GM21619 (cell line): ENCODE measurements around the gene COP1.

Source experiments
- ATAC-seq: cut with Tn5 transposase; IDR thresholded peaks from one replicate; pipeline ENCODE4 v1.9.1; 2021; ENCODE audit not compliant: unreplicated experiment

COP1 gene

GRCh38 chr1:175976865-175977642 is 230.0 kb downstream of the COP1 start:
- no peak for ATAC-seq

GRCh38 chr1:175969231-175969630 is 237.9 kb downstream of the COP1 start:
- ATAC-seq, result no peak

DNA sequence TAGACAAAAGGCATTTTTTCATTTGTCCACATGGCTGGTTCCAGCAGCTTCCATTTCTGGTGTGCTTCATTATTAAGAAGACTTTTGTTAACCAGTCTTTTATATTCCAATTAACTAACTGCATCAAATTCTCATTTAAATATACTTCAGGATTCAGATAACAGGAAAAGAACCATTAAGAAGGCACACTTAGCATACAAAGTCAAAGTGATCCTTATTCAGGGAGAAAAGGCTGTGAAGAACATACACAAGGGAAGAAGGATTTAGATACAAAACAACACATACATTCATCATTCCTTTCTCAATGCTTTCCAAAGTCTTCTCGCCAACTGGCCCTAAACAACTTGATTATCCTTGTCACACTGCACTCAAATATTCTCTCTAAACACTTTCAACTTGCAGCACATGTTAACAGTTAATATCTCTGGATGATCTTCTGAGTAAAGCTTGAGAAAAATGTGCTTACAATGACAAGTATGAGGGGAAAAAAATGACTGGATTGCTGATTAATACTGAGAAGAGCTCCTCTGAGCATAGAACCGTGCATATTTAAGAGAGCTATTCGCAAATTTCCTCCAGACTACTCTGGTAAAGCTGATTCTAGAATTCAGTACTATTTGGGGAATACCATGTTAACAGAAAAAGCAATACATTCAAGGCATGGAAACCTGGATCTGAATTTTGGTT is 238.5 kb downstream of the COP1 start:
- no peak for ATAC-seq

DNA sequence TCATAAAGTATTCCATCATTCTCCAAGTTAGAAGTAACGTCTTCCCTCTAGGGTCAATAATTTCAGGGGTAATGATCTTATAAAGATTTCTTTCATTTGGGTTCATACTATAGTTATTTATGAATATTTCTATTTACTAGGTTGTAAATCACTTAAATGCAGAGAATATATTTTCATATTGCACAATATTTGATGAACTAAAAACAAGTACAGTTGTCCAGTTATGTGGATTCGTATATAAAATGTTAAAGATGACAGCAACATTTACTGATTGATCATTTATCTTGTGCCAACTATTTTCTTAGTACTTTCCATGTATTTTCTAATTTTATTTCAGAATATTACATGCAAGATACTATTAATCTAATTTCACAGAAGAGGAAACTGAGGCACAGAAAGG is 243.3 kb downstream of the COP1 start:
- ATAC-seq, result no peak

DNA sequence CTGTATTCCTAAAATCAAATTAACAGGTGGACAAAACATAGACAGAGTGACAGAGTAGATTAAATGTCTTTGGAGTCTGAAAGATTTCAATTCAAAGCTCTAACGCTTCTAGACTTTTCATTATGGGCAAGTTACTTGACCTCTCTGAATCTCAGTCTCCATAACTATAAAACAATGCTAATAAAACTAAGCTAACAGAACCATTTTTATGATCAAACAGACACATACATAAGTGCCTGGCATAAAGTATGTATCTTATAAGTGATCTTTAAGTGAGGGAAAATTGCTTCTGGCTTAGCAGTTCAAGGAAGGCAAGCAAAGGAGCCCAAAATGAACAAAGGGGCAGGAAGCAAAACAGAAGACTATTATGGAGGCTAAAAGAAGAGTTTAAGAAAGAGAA is 246.9 kb downstream of the COP1 start:
- no peak for ATAC-seq

GRCh38 chr1:175951627-175952026 is 255.5 kb downstream of the COP1 start:
- no peak for ATAC-seq

GRCh38 chr1:175947771-175948170 is 259.3 kb downstream of the COP1 start:
- no peak for ATAC-seq

GRCh38 chr1:175944591-175944990 is 262.5 kb downstream of the COP1 start:
- no peak for ATAC-seq

GRCh38 chr1:175941164-175941563 is 265.9 kb downstream of the COP1 start:
- ATAC-seq, result no peak

DNA sequence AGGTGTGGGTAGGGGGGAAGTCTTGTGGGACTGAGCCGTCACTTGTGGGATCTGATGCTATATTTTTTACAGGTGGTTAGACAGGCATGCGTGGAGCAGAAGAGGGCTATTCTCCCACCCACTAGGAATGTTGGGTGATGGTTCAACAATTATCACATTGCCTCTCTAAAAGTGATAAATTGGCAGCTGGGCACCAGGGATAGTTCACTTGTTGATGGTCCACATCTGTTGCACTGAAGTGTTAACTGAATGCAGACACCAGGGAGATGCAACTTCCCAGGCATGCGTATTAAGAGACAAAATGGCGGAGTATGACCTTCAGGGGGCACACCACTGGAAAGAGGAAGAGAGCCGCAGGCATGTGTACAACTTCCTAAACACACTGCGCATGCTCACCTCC is 270.4 kb downstream of the COP1 start:
- no peak for ATAC-seq

DNA sequence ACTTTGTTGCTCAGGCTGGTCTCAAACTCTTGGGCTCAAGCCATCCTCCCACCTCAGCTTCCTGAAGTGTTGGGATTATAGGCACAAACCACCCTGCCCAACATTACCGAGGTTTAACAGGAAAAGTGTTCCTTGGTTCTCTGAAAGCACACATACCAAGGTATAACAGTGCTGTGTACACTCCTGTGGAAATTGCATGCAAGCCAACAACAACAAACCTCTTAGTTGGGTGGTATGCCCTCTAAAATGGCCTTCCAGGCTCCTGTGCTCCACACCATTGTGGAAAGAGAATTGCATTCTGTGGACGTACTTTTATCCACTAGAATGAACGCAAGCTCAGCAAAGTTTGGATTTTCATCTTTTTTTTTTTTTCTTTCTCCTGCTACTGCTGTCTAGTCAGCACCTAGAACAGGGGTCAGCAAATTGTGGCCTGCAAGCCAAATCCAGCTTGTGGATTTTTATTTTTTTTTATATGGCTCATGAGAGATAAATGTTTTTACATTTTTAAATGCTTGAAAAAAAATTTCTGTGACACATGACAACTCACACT is 271.4 kb downstream of the COP1 start:
- ATAC-seq, result no peak

DNA sequence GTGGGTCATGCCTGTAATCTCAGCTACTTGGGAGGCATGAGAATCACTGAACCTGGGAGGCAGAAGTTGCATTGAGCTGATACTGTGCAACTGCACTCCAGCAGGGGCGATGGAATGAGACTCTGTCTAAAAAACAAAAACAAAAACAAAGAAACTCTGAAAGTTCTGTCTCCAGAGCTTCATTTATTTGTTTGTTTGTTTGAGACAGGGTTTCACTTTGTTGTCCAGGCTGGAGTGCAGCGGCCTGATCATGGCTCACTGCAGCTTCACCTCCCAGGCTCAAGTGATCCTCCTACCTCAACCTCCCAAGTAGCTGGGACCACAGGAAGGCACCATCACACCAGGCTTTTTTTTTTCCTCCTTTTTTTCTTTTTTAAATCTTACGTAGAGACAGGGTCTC is 271.9 kb downstream of the COP1 start:
- ATAC-seq, result no peak

DNA sequence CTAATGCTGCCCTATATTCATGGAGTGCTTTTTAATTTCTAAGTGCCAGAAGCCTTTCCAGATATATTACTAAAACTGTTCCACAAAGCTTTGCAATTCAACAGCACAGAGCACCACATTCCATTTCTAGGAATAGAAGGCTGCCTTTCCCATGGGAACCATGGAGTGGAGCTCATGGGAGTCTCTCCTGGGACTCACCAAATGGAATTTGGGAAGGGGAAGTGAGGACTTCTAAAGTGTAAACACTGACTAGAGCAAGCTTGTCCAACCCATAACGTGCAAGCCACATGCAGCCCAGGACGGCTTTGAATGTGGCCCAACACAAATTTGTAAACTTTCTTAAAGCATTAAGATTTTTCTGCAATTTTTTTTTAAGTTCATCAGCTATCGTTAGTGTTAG is 273.3 kb downstream of the COP1 start:
- ATAC-seq, result no peak

GRCh38 chr1:175927944-175928343 is 279.1 kb downstream of the COP1 start:
- ATAC-seq, result no peak

- ATAC-seq, result no peak
Observed at GRCh38 chr1:175922254-175922881, 284.7 kb downstream of the COP1 start.

- no peak for ATAC-seq
Observed at GRCh38 chr1:175920381-175920780, 286.7 kb downstream of the COP1 start.

DNA sequence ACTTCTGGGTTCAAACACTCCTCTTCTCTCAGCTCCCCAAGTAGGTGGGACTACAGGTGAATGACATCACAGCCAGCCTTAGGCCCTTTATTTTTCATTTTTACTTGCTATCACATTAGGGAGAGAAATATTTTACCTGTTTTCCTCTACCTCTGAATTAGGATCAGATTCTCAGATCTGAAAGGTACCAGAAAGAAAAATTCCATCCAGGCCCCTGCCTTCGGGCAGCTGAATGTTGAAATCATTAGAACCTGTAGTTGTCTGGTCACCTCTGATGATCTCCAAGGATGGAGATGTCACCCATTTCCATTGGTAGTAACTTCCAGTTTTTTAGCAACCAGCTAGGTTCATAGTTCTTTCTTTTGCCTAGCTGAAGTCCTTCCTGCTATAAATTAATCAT is 288.1 kb downstream of the COP1 start:
- no peak for ATAC-seq

GRCh38 chr1:175918364-175918801 is 288.7 kb downstream of the COP1 start:
- no peak for ATAC-seq

- ATAC-seq, result no peak
Observed at GRCh38 chr1:175914115-175914514, 293.0 kb downstream of the COP1 start.

- ATAC-seq, result no peak
Observed at GRCh38 chr1:175911138-175911537, 295.9 kb downstream of the COP1 start.

DNA sequence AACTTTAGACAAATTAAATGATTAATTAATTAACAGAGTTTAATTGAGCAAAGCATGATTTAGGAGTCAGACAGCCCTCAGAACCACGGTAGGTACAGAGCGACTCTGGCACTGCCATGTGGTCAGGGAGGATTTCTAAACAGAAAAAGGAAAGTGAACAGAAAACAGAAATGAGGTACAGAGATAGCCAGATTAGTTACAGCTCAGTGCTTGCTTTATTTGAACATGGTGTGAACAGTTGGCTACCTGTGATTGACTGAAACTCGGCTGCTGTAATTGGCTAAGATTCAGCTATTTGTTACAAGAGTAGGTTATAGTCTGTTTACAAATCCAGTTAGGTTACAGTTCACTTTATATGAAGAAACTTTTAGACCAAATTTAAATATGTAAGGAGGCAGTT is 300.7 kb downstream of the COP1 start:
- no peak for ATAC-seq

DNA sequence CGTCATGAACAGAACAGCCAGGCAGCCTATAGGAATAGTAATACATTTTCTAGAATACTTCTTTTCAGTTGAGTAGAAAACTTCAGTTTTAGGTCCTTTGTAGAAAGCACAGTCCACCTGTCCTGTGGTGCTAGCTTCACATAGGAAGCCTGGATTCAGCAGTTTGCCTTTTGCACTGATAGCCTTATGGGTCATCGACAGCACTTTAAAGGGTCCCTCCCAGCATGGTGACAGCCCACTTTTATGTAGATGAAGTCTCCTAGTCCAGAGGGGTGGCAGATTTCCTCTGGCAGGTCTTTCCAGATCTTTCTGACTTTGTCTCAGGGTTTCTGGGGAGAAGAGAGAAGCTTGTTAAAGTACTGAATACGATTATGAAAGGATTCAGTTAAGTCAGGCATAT is 302.3 kb downstream of the COP1 start:
- ATAC-seq, result no peak
